IPS-18a (cell line): Measurements from ENCODE around the gene SLC31A1.

ENCODE experiments used
- H3K27ac ChIP-seq: one replicate; pipeline ENCODE4 v1.5.1; 2013; ENCODE audit warnings: low read length
- H3K27me3 ChIP-seq: one replicate; pipeline ENCODE4 v1.6.1; 2013; ENCODE audit warnings: mild to moderate bottlenecking, low read length; ENCODE audit not compliant: control insufficient read depth, insufficient read depth
- H3K36me3 ChIP-seq: one replicate; pipeline ENCODE4 v1.6.1; 2013; ENCODE audit warnings: low read depth, low read length; ENCODE audit not compliant: control insufficient read depth
- H3K4me1 ChIP-seq: one replicate; pipeline ENCODE4 v1.6.1; 2013; ENCODE audit warnings: low read depth, low read length; ENCODE audit not compliant: control insufficient read depth
- H3K4me3 ChIP-seq: one replicate; pipeline ENCODE4 v1.5.1; 2013; ENCODE audit warnings: low read length
- H3K9ac ChIP-seq: one replicate; pipeline ENCODE4 v1.6.1; 2013; ENCODE audit warnings: mild to moderate bottlenecking, low read length, moderate library complexity
- H3K9me3 ChIP-seq: one replicate; pipeline ENCODE4 v1.6.1; 2013; ENCODE audit warnings: low read depth, low read length; ENCODE audit not compliant: control insufficient read depth

Gene SLC31A1

GRCh38 chr9:113221003-113221799 is at the start of gene SLC31A1, which contains the start of gene FKBP15:
TSS of gene SLC31A1 (plus strand) at chr9:113221544. CDS start at chr9:113256149, 34,605 bp downstream.
TSS of gene FKBP15 (minus strand) at chr9:113221277. CDS start at chr9:113221243, 34 bp downstream.
- Histone ChIP-seq H3K4me3 (peak within 1 kb of the TSS; percentile 97), H3K36me3 (peaks cover 5% of the 10 kb centered on the region), H3K27me3 (no peaks in the 10 kb centered on the region), H3K9ac (peak within 1 kb of the TSS; percentile 80), H3K27ac (peak within 1 kb of the TSS; percentile 46), H3K4me1 (peaks cover 13% of the 10 kb centered on the region), H3K9me3 (no peaks in the 10 kb centered on the region)

DNA sequence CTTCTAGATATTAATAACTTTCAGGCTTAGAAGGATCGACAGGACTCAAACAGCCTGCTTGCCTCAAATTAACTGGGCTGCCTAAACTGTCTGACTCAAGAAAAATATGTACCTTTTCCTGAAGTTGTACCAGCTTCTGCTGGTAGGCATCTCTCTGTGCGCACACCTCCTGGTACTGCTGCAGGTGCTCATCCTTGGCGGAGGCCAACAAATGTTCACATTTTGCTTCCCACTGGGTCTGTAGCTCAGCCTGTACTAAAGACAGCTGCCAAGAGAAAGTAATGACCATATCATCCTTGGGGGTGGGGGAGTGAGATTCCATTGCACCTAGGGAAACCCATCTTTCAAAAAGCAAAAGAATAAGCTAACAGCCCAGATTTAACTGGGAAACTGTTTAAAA is 48.0 kb upstream of the SLC31A1 start:
- H3K4me1 ChIP-seq = no peaks in the 10 kb centered on the region
- H3K27ac ChIP-seq = no peak overlapping the region
- H3K27me3 ChIP-seq = no peaks in the 10 kb centered on the region
- H3K4me3 ChIP-seq = no peak overlapping the region
- peaks cover 53% of the 10 kb centered on the region for H3K36me3 ChIP-seq
- H3K9me3 ChIP-seq = no peaks in the 10 kb centered on the region
- H3K9ac ChIP-seq = no peak overlapping the region

GRCh38 chr9:113176803-113177202 is 44.5 kb upstream of the SLC31A1 start:
- Histone ChIP-seq H3K27me3 (no peaks in the 10 kb centered on the region), H3K9ac (no peak overlapping the region), H3K27ac (no peak overlapping the region), H3K4me3 (no peak overlapping the region), H3K9me3 (no peaks in the 10 kb centered on the region), H3K36me3 (peaks cover 41% of the 10 kb centered on the region), H3K4me1 (no peaks in the 10 kb centered on the region)

GRCh38 chr9:113177251-113177650 is 44.1 kb upstream of the SLC31A1 start:
- peaks cover 45% of the 10 kb centered on the region for H3K36me3 ChIP-seq
- no peak overlapping the region for H3K27ac ChIP-seq
- H3K4me3 ChIP-seq = no peak overlapping the region
- H3K4me1 ChIP-seq = no peaks in the 10 kb centered on the region
- no peak overlapping the region for H3K9ac ChIP-seq
- no peaks in the 10 kb centered on the region for H3K9me3 ChIP-seq
- no peaks in the 10 kb centered on the region for H3K27me3 ChIP-seq

GRCh38 chr9:113178087-113178486 is 43.3 kb upstream of the SLC31A1 start:
- peaks cover 46% of the 10 kb centered on the region for H3K36me3 ChIP-seq
- no peaks in the 10 kb centered on the region for H3K4me1 ChIP-seq
- no peak overlapping the region for H3K27ac ChIP-seq

GRCh38 chr9:113179839-113180238 is 41.5 kb upstream of the SLC31A1 start:
- no peaks in the 10 kb centered on the region for H3K4me1 ChIP-seq
- no peaks in the 10 kb centered on the region for H3K27me3 ChIP-seq
- no peak overlapping the region for H3K9ac ChIP-seq
- H3K27ac ChIP-seq = no peak overlapping the region
- H3K36me3 ChIP-seq = peaks cover 49% of the 10 kb centered on the region
- no peaks in the 10 kb centered on the region for H3K9me3 ChIP-seq
- no peak overlapping the region for H3K4me3 ChIP-seq

More at GRCh38 chr9:113178087-113178486, 43.3 kb upstream of the SLC31A1 start:
- Histone ChIP-seq H3K4me3 (no peak overlapping the region), H3K9me3 (no peaks in the 10 kb centered on the region), H3K27me3 (no peaks in the 10 kb centered on the region), H3K9ac (no peak overlapping the region)

- H3K27me3 ChIP-seq = no peaks in the 10 kb centered on the region
- no peaks in the 10 kb centered on the region for H3K4me1 ChIP-seq
- H3K9ac ChIP-seq = no peak overlapping the region
- H3K4me3 ChIP-seq = no peak overlapping the region
- peaks cover 53% of the 10 kb centered on the region for H3K36me3 ChIP-seq
- H3K9me3 ChIP-seq = no peaks in the 10 kb centered on the region
- no peak overlapping the region for H3K27ac ChIP-seq
Observed at GRCh38 chr9:113181165-113181564, 40.2 kb upstream of the SLC31A1 start.

- Histone ChIP-seq H3K36me3 (peaks cover 67% of the 10 kb centered on the region), H3K9ac (no peak overlapping the region), H3K27me3 (no peaks in the 10 kb centered on the region), H3K4me1 (no peaks in the 10 kb centered on the region), H3K4me3 (no peak overlapping the region), H3K27ac (no peak overlapping the region), H3K9me3 (no peaks in the 10 kb centered on the region)
Observed at GRCh38 chr9:113183956-113184488, 37.3 kb upstream of the SLC31A1 start.

DNA sequence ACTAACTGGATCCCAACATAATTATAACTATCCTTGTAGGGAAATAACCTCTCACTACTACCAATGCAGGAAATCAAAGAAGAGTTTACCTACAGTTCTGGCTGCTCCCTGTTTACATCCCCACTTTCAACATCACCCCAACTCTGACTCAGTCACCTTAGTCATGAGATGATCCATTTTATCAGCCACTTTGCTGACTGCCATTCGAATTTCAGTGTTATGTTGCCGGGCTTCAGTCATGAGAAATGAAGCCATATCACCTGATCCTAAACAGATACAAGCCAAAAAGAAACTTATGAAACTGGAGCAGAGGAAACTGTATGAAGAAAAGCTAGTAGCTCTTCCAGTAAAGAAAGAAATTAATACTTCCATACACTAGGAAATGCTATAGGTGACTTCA is 36.8 kb upstream of the SLC31A1 start:
- H3K9ac ChIP-seq = no peak overlapping the region
- H3K36me3 ChIP-seq = peaks cover 67% of the 10 kb centered on the region
- H3K27ac ChIP-seq = no peak overlapping the region
- no peaks in the 10 kb centered on the region for H3K9me3 ChIP-seq
- no peak overlapping the region for H3K4me3 ChIP-seq
- H3K27me3 ChIP-seq = no peaks in the 10 kb centered on the region
- no peaks in the 10 kb centered on the region for H3K4me1 ChIP-seq

- Histone ChIP-seq H3K9me3 (no peaks in the 10 kb centered on the region), H3K4me3 (no peak overlapping the region), H3K4me1 (no peaks in the 10 kb centered on the region), H3K9ac (no peak overlapping the region), H3K27me3 (no peaks in the 10 kb centered on the region), H3K27ac (no peak overlapping the region), H3K36me3 (peaks cover 67% of the 10 kb centered on the region)
Observed at GRCh38 chr9:113185271-113185670, 36.1 kb upstream of the SLC31A1 start.

DNA sequence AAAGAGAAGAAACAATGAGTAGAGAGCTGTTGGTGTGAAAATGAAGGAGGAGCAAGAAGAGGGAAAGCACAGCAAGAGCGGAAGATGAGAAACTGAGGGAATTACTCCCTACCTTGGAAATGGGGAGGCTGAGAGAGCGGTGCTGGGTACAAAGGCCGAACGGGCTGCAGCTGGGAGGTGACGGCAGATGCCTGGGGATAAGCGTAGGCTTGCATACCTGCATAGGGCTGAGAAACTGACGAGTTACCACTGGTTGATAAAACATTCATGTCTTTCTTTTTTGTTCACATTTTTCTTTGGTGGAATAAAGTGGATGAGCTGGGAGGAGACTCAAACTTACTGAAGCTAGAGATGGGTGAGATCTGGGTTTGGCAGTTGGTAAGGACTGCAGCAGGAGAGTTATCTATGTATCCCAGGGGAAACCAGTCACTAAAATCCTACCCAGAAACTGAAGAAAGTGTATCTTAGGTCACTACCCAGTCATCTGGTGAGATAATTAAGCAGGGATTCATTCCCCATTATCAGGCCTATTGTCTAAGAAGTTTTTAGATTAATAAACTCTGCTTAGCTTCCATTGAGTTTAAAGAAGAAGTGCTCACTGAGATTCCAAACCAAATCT is 35.1 kb upstream of the SLC31A1 start:
- Histone ChIP-seq H3K27me3 (no peaks in the 10 kb centered on the region), H3K9me3 (no peaks in the 10 kb centered on the region), H3K9ac (no peak overlapping the region), H3K4me1 (no peaks in the 10 kb centered on the region), H3K4me3 (no peak overlapping the region), H3K36me3 (peaks cover 65% of the 10 kb centered on the region), H3K27ac (no peak overlapping the region)
